GM21390 (cell line): ENCODE results near the gene SUSD3.
"Not testable (repeated sequence)": the region's sequence is repeated elsewhere in the genome, so short reads cannot be mapped to it uniquely, and the experiment has no call there.

Source experiments
- ATAC-seq: cut with Tn5 transposase; IDR thresholded peaks from one replicate; pipeline ENCODE4 v1.9.1; 2021; ENCODE audit not compliant: unreplicated experiment

Gene SUSD3

DNA sequence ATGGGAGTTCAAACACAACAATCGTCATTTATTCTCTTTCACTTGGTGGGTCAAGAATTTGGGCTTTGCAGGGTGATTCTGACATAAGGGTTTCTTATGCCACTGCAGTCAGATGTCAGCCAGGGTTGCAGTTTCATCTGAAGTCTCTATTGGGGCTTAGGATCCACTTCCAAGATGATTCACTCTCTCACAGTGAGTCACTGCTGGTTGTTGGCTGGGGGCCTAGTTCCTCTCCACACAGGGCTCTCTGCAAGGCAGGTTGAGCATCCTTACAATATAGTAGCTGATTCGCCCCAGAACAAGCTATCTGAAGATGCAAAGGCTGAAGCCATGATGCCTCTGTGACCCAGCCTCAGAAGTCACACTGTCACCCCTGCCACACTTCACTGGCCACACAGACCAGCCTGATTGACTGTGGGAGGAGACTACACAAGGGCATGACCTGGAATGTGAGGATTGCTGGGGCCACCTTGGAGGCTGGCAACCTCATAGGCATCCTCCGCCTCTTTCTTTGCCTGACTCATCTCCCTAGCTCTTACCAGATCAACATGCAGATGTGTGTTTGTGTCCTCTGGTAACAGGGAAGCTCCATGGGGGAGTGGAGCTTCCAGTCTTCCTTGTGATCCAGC lies 33.1 kb downstream of the SUSD3 start:
- ATAC-seq, result no peak

- ATAC-seq, result no peak
These were observed 33.9 kb downstream of the SUSD3 start for GRCh38 chr9:93092251-93092991.

- ATAC-seq, result no peak
These were observed 34.8 kb downstream of the SUSD3 start for GRCh38 chr9:93093127-93093876.

- no peak for ATAC-seq
These were observed 35.6 kb downstream of the SUSD3 start for GRCh38 chr9:93093877-93094657.

DNA sequence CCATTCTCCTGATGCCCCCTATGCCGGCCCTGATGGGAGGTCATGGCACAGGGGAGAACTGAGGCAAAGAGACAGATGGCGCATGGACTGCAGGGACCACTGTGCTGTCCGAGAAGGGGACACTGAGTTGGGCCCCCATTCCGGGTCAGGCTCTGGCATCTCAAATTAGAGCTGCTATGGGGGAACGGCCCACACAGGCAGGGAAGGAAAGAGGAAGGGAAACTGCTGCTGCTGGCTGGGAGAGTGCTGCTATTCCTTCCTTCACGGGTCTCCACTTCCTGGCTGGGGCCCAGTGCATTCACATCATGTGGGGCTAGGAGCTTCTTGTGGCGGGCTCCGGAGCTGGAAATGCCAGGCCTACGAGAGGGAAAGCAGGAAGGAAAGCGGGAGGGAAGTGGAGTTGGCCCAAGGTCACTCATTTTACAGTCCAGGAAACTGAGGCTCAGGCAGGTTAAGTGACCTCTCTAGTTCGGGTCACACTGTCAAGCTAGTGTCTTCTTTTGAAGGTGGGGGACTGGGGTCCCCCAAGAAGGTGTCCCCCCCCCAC lies 36.2 kb downstream of the SUSD3 start:
- ATAC-seq, result no peak

DNA sequence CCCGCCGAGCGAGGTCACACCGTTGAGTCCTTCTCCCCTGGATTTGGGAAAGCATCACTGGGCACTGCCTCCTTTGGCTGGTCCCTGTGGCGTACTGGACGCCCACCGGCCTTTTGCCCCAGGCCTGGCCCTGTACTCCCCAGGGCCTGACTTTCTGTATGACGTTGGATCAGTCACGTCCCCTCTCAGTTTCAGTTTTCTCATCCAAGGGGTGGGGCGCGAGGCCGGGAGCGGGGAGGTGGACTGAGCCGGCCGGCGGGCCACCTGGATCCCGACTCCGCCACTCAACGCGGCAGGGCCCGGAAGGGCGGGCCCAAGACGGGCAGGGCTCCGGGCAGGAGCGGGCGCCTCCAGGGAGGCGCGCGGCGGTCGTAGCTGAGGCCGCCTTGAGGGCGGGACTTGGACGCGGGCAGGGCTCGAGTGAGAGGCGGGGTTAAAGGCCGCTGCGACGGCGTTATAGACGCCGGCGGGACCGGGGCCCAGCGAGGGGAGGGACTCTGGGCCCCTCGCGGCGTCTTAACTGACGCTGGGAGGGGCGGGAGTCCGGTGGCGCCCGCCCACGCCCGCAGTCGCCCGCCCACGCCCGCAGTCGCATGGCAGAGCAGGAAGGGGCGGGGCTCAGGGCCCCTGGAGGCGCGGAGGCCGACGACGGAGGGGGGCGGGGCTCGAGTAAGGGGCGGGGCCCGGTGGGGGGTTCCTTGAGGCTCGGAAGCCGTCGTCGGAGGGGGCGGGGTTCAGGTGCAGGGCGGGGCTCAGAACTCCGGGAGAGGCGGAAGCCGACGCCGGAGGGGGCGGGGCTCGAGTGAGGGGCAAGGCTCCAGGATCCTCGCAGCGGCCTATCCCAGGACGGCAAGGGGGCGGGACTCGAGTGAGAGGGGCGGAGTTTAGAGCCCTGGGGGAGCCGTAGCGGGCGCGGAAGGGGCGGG lies 37.0 kb downstream of the SUSD3 start:
- ATAC-seq, result peak; percentile 54

- ATAC-seq, result no peak
These were observed 37.8 kb downstream of the SUSD3 start, which contains the start of gene CARD19 for GRCh38 chr9:93096131-93096802. TSS of gene CARD19 (plus strand) at chr9:93096217. CDS start at chr9:93096346, 129 bp downstream.

GRCh38 chr9:93096811-93097382 lies 38.4 kb downstream of the SUSD3 start:
- ATAC-seq, result no peak

GRCh38 chr9:93097511-93098201 lies 39.2 kb downstream of the SUSD3 start:
- no peak for ATAC-seq

DNA sequence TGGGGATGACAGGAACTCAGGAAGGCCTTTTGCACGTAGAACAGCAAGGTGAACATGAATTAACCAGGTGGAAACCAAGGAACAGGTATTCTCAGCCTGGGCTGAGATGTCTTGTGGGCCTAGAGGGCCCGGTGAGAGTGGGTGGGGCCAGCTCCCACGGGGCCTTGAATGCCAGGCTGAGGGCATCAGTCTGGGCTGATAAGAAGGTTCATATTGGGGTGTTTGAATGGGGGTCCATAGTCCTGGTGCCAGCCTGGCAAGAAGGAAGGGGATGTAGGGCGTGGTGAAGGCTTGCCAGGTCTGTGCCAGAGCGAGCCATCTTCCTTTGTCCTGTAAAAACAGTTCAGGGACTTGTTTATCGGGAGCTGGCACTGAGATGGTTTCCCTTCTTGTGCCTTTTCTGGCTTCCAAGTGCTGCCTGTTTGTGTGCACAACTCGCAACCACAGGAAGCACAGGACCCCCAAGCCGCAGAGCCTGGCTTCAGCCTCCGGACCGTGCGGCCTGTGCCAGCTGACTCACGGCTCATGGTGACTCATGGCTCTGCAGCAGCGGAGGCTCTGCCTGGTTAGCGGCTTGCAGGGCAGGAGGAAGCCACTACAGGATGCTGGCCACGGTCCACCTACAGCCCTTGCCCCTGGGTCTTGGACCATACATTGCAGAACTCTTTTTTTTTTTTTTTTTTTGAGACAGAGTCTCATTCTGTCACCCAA lies 39.9 kb downstream of the SUSD3 start:
- ATAC-seq, result no peak

- no peak for ATAC-seq
These were observed 41.2 kb downstream of the SUSD3 start for GRCh38 chr9:93099551-93100275.

GRCh38 chr9:93100276-93100636 lies 41.8 kb downstream of the SUSD3 start:
- ATAC-seq, result no peak

DNA sequence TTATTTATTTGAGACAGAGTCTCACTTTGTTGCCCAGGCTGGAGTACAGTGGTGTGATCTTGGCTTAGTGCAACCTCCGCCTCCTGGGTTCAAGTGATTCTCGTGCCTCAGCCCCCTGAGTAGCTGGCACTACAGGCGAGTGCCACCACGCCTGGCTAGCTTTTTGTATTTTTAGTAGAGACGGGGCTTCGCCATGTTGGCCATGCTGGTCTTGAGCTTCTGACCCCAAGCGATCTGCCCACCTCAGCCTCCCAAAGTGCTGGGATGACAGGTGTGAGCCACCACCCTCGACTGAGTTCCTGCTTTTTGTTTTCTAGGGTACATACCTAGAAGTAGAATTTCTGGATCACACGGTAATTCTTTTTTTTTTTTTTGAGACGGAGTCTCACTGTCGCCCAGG lies 42.6 kb downstream of the SUSD3 start:
- ATAC-seq, result not testable (repeated sequence)

GRCh38 chr9:93105620-93106019 lies 47.1 kb downstream of the SUSD3 start:
- ATAC-seq, result no peak

GRCh38 chr9:93107151-93107824 lies 48.8 kb downstream of the SUSD3 start:
- no peak for ATAC-seq

DNA sequence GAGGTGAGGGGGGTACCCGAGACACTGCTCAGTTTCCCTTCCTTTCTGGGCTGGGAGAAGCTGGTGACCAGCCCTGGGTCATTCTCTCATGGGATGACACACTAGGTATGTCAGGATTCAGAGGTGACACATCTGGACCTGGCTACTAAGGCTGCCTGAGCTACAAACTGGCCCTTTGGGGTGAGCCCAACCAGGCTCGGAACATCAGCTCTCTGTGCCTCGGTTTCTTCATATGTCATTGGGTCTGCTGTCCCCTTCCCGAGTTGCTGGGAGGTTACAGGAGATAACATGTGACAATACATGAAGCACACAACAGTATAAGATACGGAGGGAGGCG lies 49.3 kb downstream of the SUSD3 start:
- ATAC-seq, result no peak
